HepG2 (cell line): ENCODE measurements around the gene PNKP. TPM values are rescaled to one million over a fixed set of nuclear protein-coding genes. Genes with fewer than 3 reads are reported as not detected.

Experiments
- ATAC-seq: fragments of 200-7000 bp; cut with Tn5 transposase; 3 replicates; pipeline ENCODE4 v1.9.1; 2020; ENCODE audit warnings: mild to moderate bottlenecking, moderate library complexity
- BruUV-seq: library from RNA; stranded (reverse); fragments of 400-500 nt; replicated peaks from 2 replicates; lab custom pipeline; 2021; lab: Mats Ljungman, UMichigan
- CTCF ChIA-PET: fragments of 300-600 bp; formaldehyde crosslinking; extraction: SDS; loops from one replicate; lab custom pipeline; 2021; ENCODE audit warnings: low total read pairs, inconsistent platforms, low intra/inter-chr PET ratio; lab: Yijun Ruan, JAX
- POLR2A ChIA-PET: fragments of 350-600 bp; sonication (Branson Sonifier 250); formaldehyde crosslinking; loops from one replicate; lab custom pipeline; 2020; ENCODE audit warnings: antibody characterized with exemption, inconsistent platforms; lab: Yijun Ruan, JAX
- DNase-seq: peaks from one replicate; pipeline ENCODE4 v3.0.0-alpha.2; 2015; ENCODE audit warnings: low spot score
- FAIRE-seq: peaks from 3 replicates; lab custom pipeline; 2011; peaks lifted over from hg19 to GRCh38; lab: Jason Lieb, UNC
- H2AFZ ChIP-seq: one replicate; pipeline ENCODE4 v1.6.1; 2011; ENCODE audit warnings: low read length, inconsistent platforms
- H3K27ac ChIP-seq: fragments of 300-600 bp; 3 replicates; pipeline ENCODE4 v1.8.0; 2011; ENCODE audit warnings: mixed run types, mild to moderate bottlenecking, mixed read lengths, low read length, inconsistent platforms; ENCODE audit not compliant: insufficient read depth; ENCODE audit errors: extremely low read length
- H3K27me3 ChIP-seq, 2 experiments: fragments of 200-600 bp in 1 of 2; 2 replicates in 1 of 2; 3 replicates in 1 of 2; pipeline versions ENCODE4 v1.6.0 to v1.8.0; 2011; ENCODE audit warnings: low read length in 2 of 2, mild to moderate bottlenecking in 2 of 2, moderate library complexity in 2 of 2, inconsistent platforms in 1 of 2; ENCODE audit not compliant: insufficient read depth in 2 of 2, control insufficient read depth in 1 of 2
- H3K36me3 ChIP-seq, 2 experiments: fragments of 200-600 bp in 1 of 2; replicated peaks in 1 of 2; 2 replicates in 1 of 2; 3 replicates in 1 of 2; pipeline versions ENCODE4 v1.5.1 to v1.8.0; 2011; ENCODE audit warnings: low read length in 2 of 2, inconsistent platforms in 1 of 2; ENCODE audit not compliant: insufficient read depth in 2 of 2, control insufficient read depth in 1 of 2
- H3K4me1 ChIP-seq: 2 replicates; pipeline ENCODE4 v1.5.1; 2012; ENCODE audit warnings: low read length, inconsistent platforms; ENCODE audit not compliant: insufficient read depth
- H3K4me2 ChIP-seq: 2 replicates; pipeline ENCODE4 v1.6.0; 2011; ENCODE audit warnings: low read depth, low read length, inconsistent platforms
- H3K4me3 ChIP-seq, 3 experiments: fragments of 200-600 bp in 1 of 3; sonication (generic), shearing (Covaris generic) in 1 of 3; replicated peaks in 1 of 3; 2 replicates each; pipeline ENCODE4 v1.5.1; 2011 to 2016; ENCODE audit warnings: low read length in 3 of 3, inconsistent platforms in 2 of 3, low read depth in 2 of 3, mild to moderate bottlenecking in 2 of 3, control low read depth in 1 of 3, mixed read lengths in 1 of 3; ENCODE audit not compliant: insufficient read depth in 1 of 3
- H3K79me2 ChIP-seq: one replicate; pipeline ENCODE4 v1.6.1; 2011; ENCODE audit warnings: low read length, inconsistent platforms; ENCODE audit not compliant: insufficient read depth
- H3K9ac ChIP-seq: 2 replicates; pipeline ENCODE4 v1.6.0; 2011; ENCODE audit warnings: mild to moderate bottlenecking, low read depth, low read length, inconsistent platforms; ENCODE audit not compliant: insufficient read depth
- H3K9me3 ChIP-seq: 2 replicates; pipeline ENCODE4 v1.5.1; 2012; ENCODE audit warnings: mild to moderate bottlenecking, low read length
- H4K20me1 ChIP-seq: 2 replicates; pipeline ENCODE4 v1.6.0; 2011; ENCODE audit warnings: inconsistent platforms, mild to moderate bottlenecking, low read length, moderate library complexity; ENCODE audit not compliant: insufficient read depth
- AGO2 ChIP-seq: fragments of 200-400 bp; formaldehyde crosslinking; optimal IDR thresholded peaks from 2 replicates; pipeline ENCODE3; 2017; ENCODE audit warnings: mild to moderate bottlenecking, low read depth, low read length, moderate library complexity
- ARID2 ChIP-seq: sonication (generic); formaldehyde crosslinking; IDR thresholded peaks from 2 replicates; pipeline ENCODE4 v1.8.1; 2022; ENCODE audit warnings: mild to moderate bottlenecking, missing genetic modification reagents, borderline replicate concordance
- GATAD2A ChIP-seq: IDR thresholded peaks from 2 replicates; pipeline ENCODE4 v1.6.1; 2016
- RAD21 ChIP-seq: fragments of 450-650 bp; formaldehyde crosslinking; IDR thresholded peaks from 2 replicates; pipeline ENCODE4 v1.5.0; 2020; ENCODE audit warnings: mild to moderate bottlenecking
- RBM22 ChIP-seq: fragments of 200-400 bp; formaldehyde crosslinking; optimal IDR thresholded peaks from 2 replicates; pipeline ENCODE3; 2017; ENCODE audit warnings: mild to moderate bottlenecking, low read length, moderate library complexity
- RFXANK ChIP-seq: IDR thresholded peaks from 2 replicates; pipeline ENCODE4 v1.6.1; 2016
- TEAD2 ChIP-seq: sonication (generic); formaldehyde crosslinking; IDR thresholded peaks from 2 replicates; pipeline ENCODE4 v1.9.0; 2021; ENCODE audit warnings: missing genetic modification reagents
- TEF ChIP-seq: sonication (generic); formaldehyde crosslinking; IDR thresholded peaks from 2 replicates; pipeline ENCODE4 v1.5.0; 2020; ENCODE audit warnings: missing genetic modification reagents
- ZNF670 ChIP-seq: sonication (generic); formaldehyde crosslinking; IDR thresholded peaks from 2 replicates; pipeline ENCODE4 v1.8.0; 2022; ENCODE audit warnings: mild to moderate bottlenecking, missing genetic modification reagents, borderline replicate concordance
- WGBS: methylation state at CpG from one replicate; pipeline ENCODE4 v1.1.6; 2017; ENCODE audit warnings: low lambda C conversion rate; 5-methylcytosine and 5-hydroxymethylcytosine counted together
- in situ Hi-C: cut with HindIII; loops from 2 replicates; pipeline ENCODE4 v1.10.0; 2017; ENCODE audit warnings: low pct_unique_long_range_greater_than_20kb; ENCODE audit not compliant: extremely low pct_ligation_motif_present
- intact Hi-C: fragments of 100-400 bp; cut with micrococcal nuclease; formaldehyde crosslinking; loops from one replicate; pipeline ENCODE4 v1.10.0; 2022; ENCODE audit not compliant: unreplicated experiment
- polyA plus RNA-seq, 8 experiments: library from polyadenylated mRNA; depleted of rRNA in 3 of 8; stranded (reverse) in 7 of 8; unstranded in 1 of 8; fragments of >200 nt; fragmentation: Illumina TruSeq in 4 of 8; extraction: Trizol in 4 of 8; gene quantifications; 2 replicates each; pipeline versions ENCODE4 v1.2.1 to v1.2.3, GENCODE V29; 2011 to 2016; ENCODE audit warnings: low read depth in 4 of 8, missing spikeins in 1 of 8, mixed read lengths in 1 of 8; ENCODE audit not compliant: insufficient read depth in 1 of 8
- total RNA-seq, 5 experiments: library from RNA; depleted of rRNA; stranded (reverse); fragments of >200 nt; fragmentation: Illumina TruSeq; extraction: Trizol; gene quantifications; 2 replicates each; pipeline ENCODE4 v1.2.3, GENCODE V29; 2016; ENCODE audit warnings: low read depth in 1 of 5
- TF ChIP-seq, protein P1 (sequence below): sonication (generic); formaldehyde crosslinking; IDR thresholded peaks from 2 replicates; pipeline ENCODE4 v1.8.1; 2023; ENCODE audit warnings: missing genetic modification reagents, mild to moderate bottlenecking, borderline replicate concordance
- TF ChIP-seq, protein P2 (sequence below): sonication (generic); IDR thresholded peaks from 2 replicates; pipeline ENCODE4 v1.6.1; 2016; ENCODE audit warnings: low read depth, borderline replicate concordance

The PNKP gene
- total and polyA plus RNA-seq, 2 of the 13 experiments (the other 11 are each of a cell fraction or from before 2014, with no cell fraction given): 12.7 to 27.1 TPM

DNA sequence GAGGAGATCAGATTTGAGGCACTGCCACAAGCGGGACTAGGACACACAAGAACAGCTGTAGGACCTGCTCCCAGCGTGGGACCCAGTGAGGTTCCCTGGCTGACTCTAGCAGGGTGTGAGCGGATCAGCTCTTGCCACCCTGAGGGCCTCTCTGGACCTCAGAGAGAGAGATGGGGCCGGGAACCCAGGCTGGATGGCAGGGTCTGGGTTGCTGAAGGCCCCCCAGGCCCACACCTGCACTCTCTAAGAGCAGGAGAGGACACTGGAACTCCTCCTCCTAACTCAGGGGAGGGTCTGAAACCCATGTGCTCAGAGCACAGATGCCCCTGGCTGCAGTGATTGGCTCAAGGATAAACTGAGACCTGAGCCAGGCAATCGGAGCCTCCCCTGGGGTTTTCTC, 42.8 kb upstream of the PNKP start:
- Histone ChIP-seq H3K9me3 (no peaks in the 10 kb centered on the region), H3K4me2 (no peak overlapping the region), H3K9ac (no peak overlapping the region), H3K36me3 (peaks cover 25 to 37% of the 10 kb centered on the region in 2 experiments), H3K79me2 (peaks cover 3% of the 10 kb centered on the region), H3K4me3 (no peak overlapping the region), H3K27me3 (no peaks in the 10 kb centered on the region), H4K20me1 (no peaks in the 10 kb centered on the region), H2AFZ (no peak overlapping the region), H3K4me1 (peaks cover 24% of the 10 kb centered on the region), H3K27ac (no peak overlapping the region)
- intact Hi-C loops: no loop called here
- in situ Hi-C loops: no loop called here
- TF ChIP-seq, protein P1, sequence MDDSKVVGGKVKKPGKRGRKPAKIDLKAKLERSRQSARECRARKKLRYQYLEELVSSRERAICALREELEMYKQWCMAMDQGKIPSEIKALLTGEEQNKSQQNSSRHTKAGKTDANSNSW: no peak
- TF ChIP-seq ARID2 (no peak), RBM22 (peak; percentile 62), TEAD2 (CRISPR knock-in tag) (no peak), RFXANK (no peak), ZNF670 (CRISPR knock-in tag) (no peak), RAD21 (CRISPR knock-in tag) (no peak), GATAD2A (CRISPR knock-in tag) (no peak), TEF (CRISPR knock-in tag) (no peak), AGO2 (peak; percentile 63)
- TF ChIP-seq, protein P2, sequence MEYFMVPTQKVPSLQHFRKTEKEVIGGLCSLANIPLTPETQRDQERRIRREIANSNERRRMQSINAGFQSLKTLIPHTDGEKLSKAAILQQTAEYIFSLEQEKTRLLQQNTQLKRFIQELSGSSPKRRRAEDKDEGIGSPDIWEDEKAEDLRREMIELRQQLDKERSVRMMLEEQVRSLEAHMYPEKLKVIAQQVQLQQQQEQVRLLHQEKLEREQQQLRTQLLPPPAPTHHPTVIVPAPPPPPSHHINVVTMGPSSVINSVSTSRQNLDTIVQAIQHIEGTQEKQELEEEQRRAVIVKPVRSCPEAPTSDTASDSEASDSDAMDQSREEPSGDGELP: no peak
- POLR2A ChIA-PET: interaction anchor here (1.4 to 1.9 kb wide), 2 partner anchors 19 to 20 kb away, joined by 4 to 8 read pairs; partner anchors contain the start of genes ATF5 and NUP62
- FAIRE-seq (no peak), DNase-seq (no peak), ATAC-seq (peak; percentile 12; the same call in 1 of the 3 replicates)
- no TSS peak for BruUV-seq
- 94% methylated on average over 3 of the region's 5 CpGs for WGBS
- CTCF ChIA-PET: no interaction called here
